GM12878 (cell line): ENCODE results near the gene SLC32A1. TPM values are rescaled to one million over a fixed set of nuclear protein-coding genes. Genes with fewer than 3 reads are reported as not detected.

Experiments used
- ATAC-seq: fragments of 200-7000 bp; cut with Tn5 transposase; 3 replicates; pipeline ENCODE4 v1.9.1; 2020; ENCODE audit warnings: mild to moderate bottlenecking, moderate library complexity
- BruUV-seq: library from RNA; stranded (reverse); fragments of 400-500 nt; replicated peaks from 2 replicates; lab custom pipeline; 2021; lab: Mats Ljungman, UMichigan
- CTCF ChIA-PET: fragments of 300-600 bp; sonication (Branson Sonifier 250); formaldehyde crosslinking; extraction: SDS; loops from one replicate; lab custom pipeline; 2021; ENCODE audit warnings: inconsistent platforms; lab: Yijun Ruan, JAX
- POLR2A ChIA-PET: fragments of 350-600 bp; formaldehyde crosslinking; extraction: SDS; loops from one replicate; lab custom pipeline; 2021; ENCODE audit warnings: inconsistent platforms; lab: Charles Lee
- RAD21 ChIA-PET: fragments of 300-600 bp; sonication (Branson Sonifier 250); formaldehyde crosslinking; loops from one replicate; lab custom pipeline; 2023; ENCODE audit warnings: antibody characterized with exemption; ENCODE audit not compliant: unreplicated experiment; lab: Charles Lee
- SMC1A ChIA-PET: fragments of 300-600 bp; sonication (Branson Sonifier 250); formaldehyde crosslinking; loops from one replicate; lab custom pipeline; 2023; ENCODE audit not compliant: unreplicated experiment, uncharacterized antibody; lab: Charles Lee
- DNase-seq: peaks from one replicate; pipeline ENCODE4 v3.0.0-alpha.2; 2011; ENCODE audit warnings: low read depth, low spot score
- FAIRE-seq: peaks from 3 replicates; lab custom pipeline; 2011; peaks lifted over from hg19 to GRCh38; lab: Jason Lieb, UNC
- H2AFZ ChIP-seq: 2 replicates; pipeline ENCODE4 v1.6.0; 2011; ENCODE audit warnings: low read depth, low read length, control low read depth; ENCODE audit not compliant: control insufficient read depth
- H3K27ac ChIP-seq: 2 replicates; pipeline ENCODE4 v1.5.1; 2011; ENCODE audit warnings: control low read depth; ENCODE audit not compliant: control insufficient read depth, insufficient read depth
- H3K27me3 ChIP-seq, 2 experiments: replicated peaks in 1 of 2; 2 replicates each; pipeline versions ENCODE4 v1.6.0 to v1.6.1; 2011; ENCODE audit warnings: low read length in 1 of 2; ENCODE audit not compliant: control insufficient read depth in 2 of 2, insufficient read depth in 2 of 2
- H3K36me3 ChIP-seq, 2 experiments: 2 replicates each; pipeline ENCODE4 v1.5.1; 2011; ENCODE audit warnings: low read length in 1 of 2; ENCODE audit not compliant: control insufficient read depth in 2 of 2, insufficient read depth in 2 of 2
- H3K4me1 ChIP-seq: 2 replicates; pipeline ENCODE4 v1.6.1; 2011; ENCODE audit warnings: mild to moderate bottlenecking, low read length, moderate library complexity, mixed read lengths; ENCODE audit not compliant: control insufficient read depth, insufficient read depth
- H3K4me2 ChIP-seq: 2 replicates; pipeline ENCODE4 v1.6.0; 2011; ENCODE audit warnings: control low read depth; ENCODE audit not compliant: control insufficient read depth, insufficient read depth
- H3K4me3 ChIP-seq: fragments of 200-600 bp; sonication (generic); 2 replicates; pipeline ENCODE4 v1.5.1; 2016
- H3K79me2 ChIP-seq: 2 replicates; pipeline ENCODE4 v1.6.0; 2011; ENCODE audit warnings: low read length; ENCODE audit not compliant: control insufficient read depth, insufficient read depth
- H3K9ac ChIP-seq: 2 replicates; pipeline ENCODE4 v1.8.0; 2011; ENCODE audit warnings: low read length, control low read depth, mixed read lengths; ENCODE audit not compliant: control insufficient read depth, insufficient read depth
- H3K9me3 ChIP-seq: replicated peaks from 3 replicates; pipeline ENCODE4 v1.5.1; 2011; ENCODE audit warnings: mild to moderate bottlenecking, low read length; ENCODE audit not compliant: control insufficient read depth, insufficient read depth
- H4K20me1 ChIP-seq: 2 replicates; pipeline ENCODE4 v1.6.0; 2011; ENCODE audit not compliant: control insufficient read depth, insufficient read depth
- CREB1 ChIP-seq: IDR thresholded peaks from 2 replicates; pipeline ENCODE4 v1.6.1; 2012; ENCODE audit warnings: low read depth, mild to moderate bottlenecking, inconsistent platforms
- EED ChIP-seq: sonication (generic); IDR thresholded peaks from 2 replicates; pipeline ENCODE4 v1.6.1; 2016; ENCODE audit warnings: antibody characterized with exemption, low read depth
- IKZF1 ChIP-seq: fragments of 450-650 bp; conservative IDR thresholded peaks from 2 replicates; pipeline ENCODE4 v1.6.1; 2017; ENCODE audit warnings: antibody characterized with exemption, mild to moderate bottlenecking
- JUNB ChIP-seq: IDR thresholded peaks from 2 replicates; pipeline ENCODE4 v1.6.1; 2016; ENCODE audit warnings: antibody characterized with exemption, mild to moderate bottlenecking
- RUNX3 ChIP-seq: IDR thresholded peaks from 2 replicates; pipeline ENCODE4 v1.6.1; 2012; ENCODE audit warnings: low read length, inconsistent platforms
- ZBED1 ChIP-seq: IDR thresholded peaks from 2 replicates; pipeline ENCODE4 v1.6.1; 2016; ENCODE audit warnings: borderline replicate concordance
- ZNF207 ChIP-seq: fragments of 450-650 bp; IDR thresholded peaks from 2 replicates; pipeline ENCODE4 v1.6.1; 2014; ENCODE audit warnings: antibody characterized with exemption, mild to moderate bottlenecking, borderline replicate concordance
- ZNF592 ChIP-seq: fragments of 450-650 bp; IDR thresholded peaks from 2 replicates; pipeline ENCODE4 v1.6.1; 2017; ENCODE audit warnings: mild to moderate bottlenecking, moderate library complexity
- WGBS: methylation state at CpG from one replicate; pipeline ENCODE4 v1.1.6; 2016; ENCODE audit warnings: low lambda C conversion rate; ENCODE audit not compliant: insufficient replicate concordance, insufficient coverage; ENCODE audit errors: missing lambda C conversion rate; 5-methylcytosine and 5-hydroxymethylcytosine counted together
- in situ Hi-C: fragments of 300-500 bp; cut with MboI; formaldehyde crosslinking; loops from 9 replicates; pipeline ENCODE4 v1.14.3; 2018; ENCODE audit warnings: mixed read lengths
- intact Hi-C: fragments of 100-400 bp; cut with micrococcal nuclease; formaldehyde crosslinking; loops from one replicate; pipeline ENCODE4 v1.14.2; 2022; ENCODE audit not compliant: unreplicated experiment
- polyA plus RNA-seq, 11 experiments: library from polyadenylated mRNA; depleted of rRNA in 4 of 11; unstranded in 6 of 11; stranded (reverse) in 5 of 11; fragments of >200 nt; fragmentation: Nextera tagmentation in 4 of 11; fragmentation: Illumina TruSeq in 1 of 11; extraction: Ambion mirVana in 4 of 11; extraction: Trizol in 1 of 11; gene quantifications; 1 replicate in 1 of 11; 2 replicates in 10 of 11; pipeline versions ENCODE4 v1.2.1 to v1.2.3, GENCODE V29; 2011 to 2016; ENCODE audit warnings: inconsistent platforms in 2 of 11, missing spikeins in 2 of 11, low read depth in 1 of 11
- total RNA-seq, 4 experiments: library from RNA; depleted of rRNA in 3 of 4; stranded (reverse); fragments of >200 nt in 3 of 4; fragmentation: Illumina TruSeq in 1 of 4; extraction: Trizol in 1 of 4; gene quantifications; 2 replicates each; pipeline versions ENCODE4 v1.2.1 to v1.2.3, GENCODE V29; 2013 to 2021
- TF ChIP-seq, protein P1 (sequence below): IDR thresholded peaks from 2 replicates; pipeline ENCODE4 v1.6.1; 2011; ENCODE audit warnings: borderline replicate concordance, low read depth, mild to moderate bottlenecking, moderate library complexity, mixed read lengths, low read length; ENCODE audit not compliant: insufficient read depth; ENCODE audit errors: extremely low read length
- TF ChIP-seq, protein P2 (sequence below): fragments of 450-650 bp; formaldehyde crosslinking; IDR thresholded peaks from 2 replicates; pipeline ENCODE4 v1.5.0; 2022; ENCODE audit warnings: mild to moderate bottlenecking, missing genetic modification characterization

The SLC32A1 gene
- total and polyA plus RNA-seq, 10 of the 15 experiments (the other 5 are each of a cell fraction or from before 2014, with no cell fraction given): not detected

GRCh38 chr20:38730989-38731737 is 6.9 kb downstream of the SLC32A1 start:
- H3K4me3 ChIP-seq: peak overlapping the region; percentile 35; the same call in 1 of the 2 replicates
- FAIRE-seq: peak; percentile 92
- ChIA-PET CTCF (interaction anchor here (1.2 to 2.9 kb wide), 5 partner anchors 20 to 162 kb away, joined by 3 to 22 read pairs (median 5); no protein-coding TSS in a partner anchor), SMC1A (interaction anchor here (0.8 kb wide), 1 partner anchor 162 kb away, joined by 3 read pairs; no protein-coding TSS in a partner anchor), RAD21 (interaction anchor here (1.3 kb wide), 1 partner anchor 162 kb away, joined by 3 read pairs; no protein-coding TSS in a partner anchor), POLR2A (no interaction called here)
- H3K36me3 ChIP-seq: no peaks in the 10 kb centered on the region
- H2AFZ ChIP-seq: peak overlapping the region; percentile 61
- WGBS: 4% methylated on average over 39 of the region's 40 CpGs
- no peaks in the 10 kb centered on the region for H4K20me1 ChIP-seq
- no peak for DNase-seq
- peaks cover 28 to 53% of the 10 kb centered on the region in 2 experiments for H3K27me3 ChIP-seq
- peak overlapping the region; percentile 56 for H3K4me2 ChIP-seq
- intact Hi-C loops: loop anchor here (2.0 kb wide), 1 partner anchor 84 kb away; no protein-coding TSS in a partner anchor
- H3K79me2 ChIP-seq: no peaks in the 10 kb centered on the region
- peaks cover 7% of the 10 kb centered on the region; the same call in 2 of the 3 replicates for H3K9me3 ChIP-seq
- in situ Hi-C loops: no loop called here
- no peak overlapping the region for H3K27ac ChIP-seq
- ATAC-seq: peak; percentile 94
- no TSS peak for BruUV-seq
- peaks cover 8% of the 10 kb centered on the region for H3K4me1 ChIP-seq
- H3K9ac ChIP-seq: no peak overlapping the region
- TF ChIP-seq EED: no peak
- no peak for TF ChIP-seq ZBED1
- TF ChIP-seq ZNF592: no peak
- TF ChIP-seq, protein P1, sequence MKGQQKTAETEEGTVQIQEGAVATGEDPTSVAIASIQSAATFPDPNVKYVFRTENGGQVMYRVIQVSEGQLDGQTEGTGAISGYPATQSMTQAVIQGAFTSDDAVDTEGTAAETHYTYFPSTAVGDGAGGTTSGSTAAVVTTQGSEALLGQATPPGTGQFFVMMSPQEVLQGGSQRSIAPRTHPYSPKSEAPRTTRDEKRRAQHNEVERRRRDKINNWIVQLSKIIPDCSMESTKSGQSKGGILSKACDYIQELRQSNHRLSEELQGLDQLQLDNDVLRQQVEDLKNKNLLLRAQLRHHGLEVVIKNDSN: no peak
- no peak for TF ChIP-seq JUNB
- no peak for TF ChIP-seq CREB1
- no peak for TF ChIP-seq ZNF207
- TF ChIP-seq, protein P2, sequence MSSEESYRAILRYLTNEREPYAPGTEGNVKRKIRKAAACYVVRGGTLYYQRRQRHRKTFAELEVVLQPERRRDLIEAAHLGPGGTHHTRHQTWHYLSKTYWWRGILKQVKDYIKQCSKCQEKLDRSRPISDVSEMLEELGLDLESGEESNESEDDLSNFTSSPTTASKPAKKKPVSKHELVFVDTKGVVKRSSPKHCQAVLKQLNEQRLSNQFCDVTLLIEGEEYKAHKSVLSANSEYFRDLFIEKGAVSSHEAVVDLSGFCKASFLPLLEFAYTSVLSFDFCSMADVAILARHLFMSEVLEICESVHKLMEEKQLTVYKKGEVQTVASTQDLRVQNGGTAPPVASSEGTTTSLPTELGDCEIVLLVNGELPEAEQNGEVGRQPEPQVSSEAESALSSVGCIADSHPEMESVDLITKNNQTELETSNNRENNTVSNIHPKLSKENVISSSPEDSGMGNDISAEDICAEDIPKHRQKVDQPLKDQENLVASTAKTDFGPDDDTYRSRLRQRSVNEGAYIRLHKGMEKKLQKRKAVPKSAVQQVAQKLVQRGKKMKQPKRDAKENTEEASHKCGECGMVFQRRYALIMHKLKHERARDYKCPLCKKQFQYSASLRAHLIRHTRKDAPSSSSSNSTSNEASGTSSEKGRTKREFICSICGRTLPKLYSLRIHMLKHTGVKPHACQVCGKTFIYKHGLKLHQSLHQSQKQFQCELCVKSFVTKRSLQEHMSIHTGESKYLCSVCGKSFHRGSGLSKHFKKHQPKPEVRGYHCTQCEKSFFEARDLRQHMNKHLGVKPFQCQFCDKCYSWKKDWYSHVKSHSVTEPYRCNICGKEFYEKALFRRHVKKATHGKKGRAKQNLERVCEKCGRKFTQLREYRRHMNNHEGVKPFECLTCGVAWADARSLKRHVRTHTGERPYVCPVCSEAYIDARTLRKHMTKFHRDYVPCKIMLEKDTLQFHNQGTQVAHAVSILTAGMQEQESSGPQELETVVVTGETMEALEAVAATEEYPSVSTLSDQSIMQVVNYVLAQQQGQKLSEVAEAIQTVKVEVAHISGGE (CRISPR knock-in tag): no peak
- TF ChIP-seq IKZF1: no peak
- peak; percentile 32; the same call in 1 of the 2 replicates for TF ChIP-seq RUNX3
